OCI-M1 (cell line): ENCODE data around the gene KIZ.

ENCODE experiments used
- DNase-seq: peaks from one replicate; lab custom pipeline; 2025; lab: John Stamatoyannopoulos, UW

KIZ gene

DNA sequence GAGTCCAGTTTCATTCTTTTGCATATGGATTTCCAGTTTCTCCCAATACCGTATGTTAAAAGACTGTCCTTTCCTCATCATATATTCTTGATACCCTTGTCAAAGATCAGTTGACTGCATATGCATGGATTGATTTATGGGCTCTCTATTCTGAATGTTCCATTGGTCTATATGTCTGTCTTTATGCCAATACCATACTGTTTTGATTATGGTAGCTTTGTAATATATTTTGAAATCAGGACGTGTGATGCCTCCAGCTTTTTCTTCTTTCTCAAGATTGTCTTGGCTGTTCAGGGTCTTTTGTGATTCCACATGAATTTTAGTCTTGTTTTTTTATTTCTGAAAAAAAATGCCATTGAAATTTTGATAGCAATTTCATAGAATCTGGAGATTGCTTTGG, 51.9 kb downstream of the KIZ start:
- DNase-seq, result no peak

DNA sequence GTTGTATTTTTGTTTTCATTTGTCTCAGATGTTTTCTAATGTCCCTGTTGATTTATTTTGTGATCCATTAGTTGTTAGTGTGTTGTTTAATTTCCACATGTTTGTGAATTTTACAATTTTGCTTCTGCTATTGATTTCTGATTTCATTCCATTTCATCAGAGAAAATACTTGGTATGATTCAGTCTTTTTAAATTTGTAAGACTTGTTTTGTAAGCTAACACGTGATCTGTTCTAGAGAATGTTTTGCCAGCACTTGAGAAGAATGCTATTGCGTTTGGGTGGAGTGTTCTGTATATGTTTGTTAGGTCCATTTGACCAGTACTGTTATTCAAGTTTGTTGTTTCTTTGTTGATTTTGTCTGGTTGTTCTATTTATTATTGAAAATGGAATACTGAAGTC, 53.9 kb downstream of the KIZ start:
- DNase-seq, result no peak

DNA sequence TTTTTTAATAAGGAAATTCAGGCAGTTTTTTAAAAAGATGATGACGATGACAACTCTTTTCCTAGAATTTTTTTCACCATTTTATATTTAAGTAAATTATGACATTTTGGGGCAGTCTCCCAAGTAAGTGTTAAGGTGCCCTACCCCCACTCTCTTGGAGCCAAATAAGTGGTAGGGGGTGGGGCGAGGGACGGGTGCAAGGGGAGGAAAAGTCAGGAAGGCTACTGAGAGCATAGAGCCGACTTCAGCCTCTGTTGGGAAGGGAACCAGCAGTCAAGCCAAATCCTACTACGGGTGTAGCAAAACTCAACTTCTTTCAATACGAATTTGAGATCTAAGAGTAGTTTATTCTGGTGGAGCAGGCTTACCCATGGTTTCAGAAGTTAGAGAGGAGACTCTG, 54.4 kb downstream of the KIZ start:
- DNase-seq, result no peak

DNA sequence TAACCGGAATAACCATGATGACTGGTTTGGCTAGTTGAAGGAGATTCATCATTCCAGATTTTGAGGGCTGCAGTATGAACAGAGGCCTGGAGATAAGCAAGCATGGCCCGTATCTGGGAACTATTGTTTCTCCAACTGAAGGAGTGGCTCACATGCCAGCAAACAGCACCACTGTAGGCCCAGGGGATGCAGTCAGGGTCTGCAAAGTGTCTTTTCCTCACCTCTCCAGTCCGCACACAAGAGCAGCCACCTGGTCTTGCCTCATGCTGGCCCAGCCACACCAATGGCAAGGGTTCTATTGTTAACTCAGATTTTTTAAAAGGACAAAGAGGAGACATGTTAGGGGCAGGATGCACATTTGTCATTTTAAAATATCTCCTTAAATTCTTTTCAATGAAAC, 55.1 kb downstream of the KIZ start:
- no peak for DNase-seq

DNA sequence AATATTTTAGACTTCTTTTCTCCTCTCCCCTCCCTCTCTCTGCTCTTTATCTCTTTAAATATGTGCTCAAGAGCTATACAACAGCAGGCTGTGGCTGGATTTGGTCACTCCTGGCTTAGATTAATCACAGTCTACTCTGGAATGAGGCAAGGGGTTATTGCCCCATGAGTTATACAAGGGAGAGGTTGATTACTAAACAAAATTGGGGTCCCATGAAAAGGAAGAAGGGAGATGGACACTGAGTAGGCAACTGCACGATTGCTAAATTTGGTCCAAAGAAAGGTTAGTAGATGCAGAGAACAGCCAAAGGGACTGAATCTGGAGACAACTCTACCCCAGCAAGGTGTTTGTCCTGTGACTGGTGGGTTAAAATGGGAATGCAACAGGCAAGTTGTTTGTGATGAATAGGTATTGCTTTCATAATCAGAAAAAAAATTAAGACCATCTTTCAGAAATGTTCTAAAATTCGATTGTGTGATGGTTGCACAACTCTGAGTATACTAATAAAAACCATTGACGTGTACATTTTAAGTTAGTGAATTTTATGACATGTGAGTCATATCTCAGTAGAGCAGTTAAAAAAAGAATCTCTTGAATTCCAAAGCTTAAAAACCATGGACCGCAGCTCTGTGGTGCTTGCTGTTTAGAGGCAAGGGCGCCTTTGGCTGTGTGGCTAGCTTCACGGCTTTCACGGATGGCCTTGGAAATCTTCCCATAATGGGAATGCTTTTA, 57.1 kb downstream of the KIZ start:
- no peak for DNase-seq

DNA sequence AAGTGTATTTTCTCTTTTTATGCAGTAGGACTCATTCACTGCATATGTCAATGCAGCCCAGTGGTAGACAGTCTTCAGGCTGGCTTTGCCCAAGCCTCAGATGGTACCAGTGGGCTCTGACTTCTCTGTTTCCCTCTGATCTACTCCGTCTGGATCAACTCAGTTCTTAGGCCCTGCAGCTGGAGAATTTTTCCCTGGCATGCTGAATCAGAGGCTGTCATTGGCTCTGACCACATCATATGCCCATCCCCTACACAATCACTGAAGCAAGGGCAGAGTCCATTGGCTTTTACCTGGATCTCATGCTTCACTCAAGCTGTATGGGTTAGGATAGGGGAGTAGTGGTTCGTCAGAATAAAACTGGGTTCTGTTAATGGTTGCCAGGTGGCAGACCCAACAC, 57.8 kb downstream of the KIZ start:
- no peak for DNase-seq

DNA sequence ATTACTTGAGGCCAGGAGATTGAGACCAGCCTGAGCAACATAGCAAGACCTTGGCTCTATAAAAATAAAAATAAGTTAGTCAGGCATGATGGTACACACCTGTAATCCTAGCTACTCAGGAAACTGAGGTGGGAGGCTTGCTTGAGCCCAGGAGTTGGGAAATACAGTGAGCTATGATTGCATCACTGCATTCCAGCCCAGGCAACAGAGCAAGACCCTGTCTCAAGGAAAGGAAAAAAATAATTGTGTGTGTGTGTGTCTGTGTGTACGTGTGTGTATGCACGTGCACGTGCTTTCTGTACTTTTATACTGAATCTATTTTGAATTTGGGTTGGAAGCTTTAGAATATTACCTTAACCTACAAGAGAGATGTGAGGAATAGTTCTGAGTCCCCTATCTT, 58.9 kb downstream of the KIZ start:
- no peak for DNase-seq

DNA sequence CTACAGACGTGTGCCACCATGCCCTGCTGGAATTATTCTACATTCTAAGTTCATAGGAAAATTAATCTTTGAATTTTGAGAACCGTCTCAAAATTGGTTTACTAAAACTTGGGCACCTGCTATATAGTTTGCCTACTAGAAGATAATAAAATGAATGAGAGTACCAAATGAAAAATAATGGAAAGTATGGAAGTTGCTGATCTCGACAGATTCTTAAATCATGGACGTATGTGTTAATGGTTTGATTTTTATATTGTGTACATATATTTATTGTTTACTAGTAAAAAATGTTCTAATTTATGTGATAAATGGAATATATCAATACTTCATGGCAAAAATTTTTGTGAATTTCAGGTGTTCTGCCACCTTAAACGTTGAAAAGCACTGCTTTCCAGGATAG, 60.0 kb downstream of the KIZ start:
- DNase-seq, result no peak

DNA sequence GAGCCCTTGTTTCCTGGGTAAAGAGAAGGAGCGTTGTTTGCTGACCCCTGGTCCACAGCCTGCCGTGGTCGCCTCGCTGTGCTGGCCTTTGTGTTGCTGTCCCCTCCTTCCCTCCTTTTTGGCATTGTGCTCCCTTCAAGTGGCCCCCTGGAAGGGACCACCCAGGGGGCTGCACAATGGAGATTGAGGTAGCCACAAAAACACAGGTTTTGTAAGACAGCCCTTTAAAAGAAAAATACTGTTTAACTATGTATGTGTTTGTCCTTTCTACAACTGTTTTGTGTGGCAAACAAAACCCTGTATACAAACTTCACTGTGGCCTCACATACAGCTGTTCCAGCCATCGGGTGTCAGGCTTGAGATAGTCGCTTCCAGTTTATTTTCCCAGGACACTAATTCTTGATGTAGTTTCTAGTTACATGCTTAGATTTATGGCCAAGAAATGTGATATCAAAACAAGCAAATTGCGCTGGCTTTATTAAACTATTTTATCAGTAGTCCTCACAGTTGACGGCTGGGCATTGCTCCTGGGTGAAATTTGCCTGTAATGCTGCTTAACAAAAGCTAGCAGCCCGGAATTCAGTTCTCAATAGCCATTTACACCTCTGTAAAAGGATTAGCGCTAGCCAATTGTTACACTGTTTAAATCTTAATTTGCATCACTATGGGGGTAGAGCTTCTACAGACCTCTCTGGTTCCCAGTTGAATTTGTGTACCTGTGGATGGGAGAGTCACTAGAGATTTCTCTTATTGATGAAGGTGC, 64.1 kb downstream of the KIZ start:
- DNase-seq, result no peak

DNA sequence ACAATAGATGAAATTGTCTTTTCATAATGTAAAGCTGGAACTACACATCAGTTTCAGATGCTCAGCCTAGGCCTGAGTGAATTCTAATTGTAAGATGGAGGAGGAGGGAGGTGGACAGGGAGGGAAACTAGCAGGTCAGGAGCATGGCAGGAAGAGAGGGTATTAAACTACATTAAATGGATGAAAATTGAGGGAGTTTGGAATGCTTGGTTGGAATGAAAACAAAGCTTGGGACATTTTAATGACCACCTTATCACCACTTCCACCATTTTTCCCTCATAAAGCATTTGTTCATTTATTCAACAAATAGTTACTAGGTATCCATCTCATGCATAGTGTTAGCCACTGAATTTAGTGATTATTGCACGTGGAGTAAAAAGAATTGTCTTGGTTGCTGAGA, 65.0 kb downstream of the KIZ start:
- no peak for DNase-seq

DNA sequence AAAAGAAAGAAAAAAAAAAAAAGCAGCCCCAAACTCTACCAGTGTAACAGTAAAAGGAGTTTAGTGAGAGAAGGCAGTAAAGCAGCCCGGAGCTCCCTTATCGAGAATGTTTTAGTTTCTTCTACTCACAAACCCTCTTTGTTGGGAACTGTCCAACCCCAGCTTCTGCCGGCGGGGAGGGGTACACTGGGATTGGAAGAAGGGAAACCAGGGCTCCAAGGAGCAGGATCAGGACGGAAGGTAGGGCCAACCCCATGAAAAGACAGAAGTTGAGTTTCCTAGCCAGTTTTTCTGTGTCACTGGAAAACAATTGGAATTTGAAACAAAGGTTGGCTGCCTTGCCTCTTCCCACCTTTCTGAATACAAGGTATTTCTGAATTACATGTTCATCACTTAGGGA, 66.0 kb downstream of the KIZ start:
- no peak for DNase-seq

DNA sequence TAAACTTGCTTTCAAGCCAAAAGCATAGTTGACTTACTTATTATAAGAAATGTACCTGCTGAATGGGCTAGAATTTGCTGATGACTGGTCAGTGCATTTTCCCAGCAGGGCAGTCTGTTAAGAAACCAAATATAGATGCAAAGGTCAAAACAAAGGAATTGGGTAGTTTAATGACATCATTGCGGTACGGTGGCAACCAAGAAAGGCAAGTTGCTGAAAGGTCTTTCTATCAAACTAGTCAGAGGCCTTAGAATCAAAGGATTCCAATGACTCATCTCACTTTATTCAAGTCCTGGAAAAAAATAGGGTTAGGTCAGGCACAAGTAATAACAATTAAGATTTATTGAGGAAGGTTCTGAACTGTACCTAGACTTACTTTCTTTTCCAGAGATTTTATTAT, 76.4 kb downstream of the KIZ start:
- no peak for DNase-seq

DNA sequence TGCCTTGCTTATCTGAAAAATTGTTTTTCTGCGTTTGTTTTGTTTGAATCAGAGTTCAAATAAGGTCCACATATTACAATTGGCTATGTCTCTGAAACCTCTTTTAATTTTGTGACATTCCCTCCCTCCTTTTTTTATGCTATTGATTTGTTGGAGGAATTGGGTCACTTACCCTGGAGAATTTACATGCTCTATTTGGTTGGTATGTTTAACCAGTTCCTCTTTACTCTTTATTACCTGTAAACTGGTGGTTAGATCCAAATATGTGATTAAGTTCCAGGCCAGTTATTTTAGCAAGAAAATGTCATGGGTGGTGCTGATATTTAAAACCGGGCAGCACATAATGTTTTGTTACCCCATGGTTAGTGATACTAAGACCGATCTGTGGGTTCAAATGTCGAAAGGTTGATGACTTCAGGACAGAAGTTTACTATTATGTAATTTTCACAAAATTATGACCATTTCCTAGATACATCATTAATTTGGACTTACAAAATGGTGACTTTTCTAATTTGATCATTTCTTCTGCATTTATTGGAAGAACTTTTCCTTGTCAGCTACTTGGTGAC, 77.3 kb downstream of the KIZ start:
- no peak for DNase-seq

DNA sequence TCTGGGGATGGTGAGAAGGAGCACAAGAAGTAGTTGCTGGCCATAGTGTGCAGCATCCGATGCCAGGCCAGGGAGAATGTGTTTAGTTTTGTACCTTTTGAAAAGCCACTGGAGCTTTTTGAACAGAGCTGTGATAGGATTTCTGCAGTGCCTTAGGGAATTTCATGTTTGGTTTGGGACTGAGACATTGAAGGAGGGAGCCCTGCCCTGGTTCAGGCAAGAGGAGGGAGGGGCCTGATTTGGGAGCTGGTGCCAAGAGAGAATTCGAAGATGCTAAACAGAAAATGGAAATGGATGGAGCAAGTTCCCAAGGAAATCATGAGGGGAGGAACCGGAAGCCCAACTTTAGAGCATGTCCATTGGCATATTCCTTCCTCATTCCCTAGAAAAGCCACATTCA, 80.7 kb downstream of the KIZ start:
- DNase-seq, result no peak

DNA sequence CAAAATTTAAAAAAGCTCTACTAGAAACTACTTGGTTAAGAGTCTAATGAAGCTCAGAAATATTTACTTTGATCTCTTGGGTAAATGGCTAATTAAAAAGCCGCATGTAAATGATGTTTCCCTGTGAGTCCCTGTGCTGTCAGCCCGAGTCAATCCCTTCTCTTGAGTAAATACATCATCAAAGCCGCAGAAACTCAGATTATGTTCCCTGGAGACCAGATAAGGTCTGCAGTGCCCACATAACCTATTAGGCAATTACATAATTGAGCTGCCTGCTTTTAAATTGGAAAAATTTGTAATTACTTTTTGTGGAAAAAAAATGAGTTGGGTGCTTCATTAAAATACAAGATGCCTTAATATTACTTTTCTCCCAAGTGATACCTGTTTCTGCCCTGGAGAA, 83.1 kb downstream of the KIZ start:
- DNase-seq, result no peak

DNA sequence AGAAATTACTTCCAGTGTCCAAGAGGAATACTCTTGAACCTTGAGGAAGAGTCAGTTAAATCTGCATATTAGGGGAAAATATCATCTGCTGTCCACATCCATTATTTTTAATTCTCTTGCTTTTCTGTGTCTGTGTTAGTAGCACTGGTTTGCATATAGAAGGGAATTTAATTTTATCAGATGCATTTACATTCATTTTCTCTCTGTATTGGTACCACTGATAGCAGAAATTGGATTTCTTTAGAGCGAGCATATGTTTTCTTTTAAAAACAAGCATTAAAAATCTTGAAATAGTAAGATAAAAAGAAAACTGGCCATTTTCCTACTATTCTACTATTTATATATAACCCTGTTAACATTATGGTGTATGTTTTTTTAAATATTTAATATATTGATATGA, 83.8 kb downstream of the KIZ start:
- no peak for DNase-seq

DNA sequence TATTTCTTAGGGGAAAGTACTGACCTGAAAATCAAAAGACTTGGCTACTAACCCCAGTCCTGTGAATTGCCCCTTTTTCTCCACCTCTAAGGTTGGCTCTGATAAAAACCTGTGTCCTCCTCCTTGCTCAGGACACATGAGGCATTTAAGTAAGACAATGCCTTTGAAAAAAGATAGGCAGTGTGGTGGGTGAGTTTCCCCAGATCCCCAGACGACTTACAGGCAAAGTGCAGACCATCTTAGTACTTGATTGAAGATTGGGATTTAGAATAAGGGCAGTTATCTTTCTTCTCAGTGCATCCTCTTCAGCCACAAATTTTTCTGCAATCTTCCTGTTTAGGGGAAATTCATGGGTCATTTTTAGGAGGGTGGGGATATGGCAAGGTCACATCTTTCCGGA, 87.8 kb downstream of the KIZ start:
- no peak for DNase-seq

DNA sequence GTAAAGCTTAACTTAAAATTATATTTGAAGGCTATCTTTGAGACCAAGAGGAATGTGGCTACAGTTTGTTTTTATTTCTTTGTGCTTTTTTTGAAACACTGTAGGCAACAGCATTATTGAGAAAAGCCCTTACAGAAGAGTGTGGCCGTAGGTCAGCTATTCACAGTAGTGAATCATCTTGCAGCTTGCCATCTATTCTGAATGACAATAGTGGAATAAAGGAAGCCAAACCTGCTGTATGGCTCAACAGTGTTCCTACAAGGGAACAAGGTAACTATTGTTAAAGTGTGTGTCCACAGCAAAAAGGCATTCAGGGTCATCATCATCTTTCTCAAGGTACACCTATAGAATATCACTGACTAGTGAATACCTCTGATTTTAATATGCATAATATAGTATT, 88.5 kb downstream of the KIZ start:
- no peak for DNase-seq

DNA sequence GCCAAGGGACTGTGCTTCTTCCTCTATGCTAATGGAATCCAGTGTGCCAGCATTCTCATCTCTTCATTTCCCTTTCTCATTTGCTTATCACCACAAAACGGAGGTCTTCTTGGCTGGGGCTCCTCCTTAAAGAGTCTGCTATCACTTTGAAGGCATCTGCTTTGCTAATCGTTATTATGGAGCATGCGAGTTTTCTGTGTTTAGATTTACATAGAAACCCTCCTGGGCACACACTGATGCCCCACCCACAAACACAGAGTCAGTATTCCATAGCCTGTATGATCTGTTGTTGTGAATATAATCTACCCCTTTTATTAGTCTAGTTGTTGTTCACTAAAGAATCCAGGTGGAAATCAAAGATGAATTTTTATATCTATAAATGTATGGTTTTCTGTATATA, 93.8 kb downstream of the KIZ start:
- peak; percentile 19 for DNase-seq

DNA sequence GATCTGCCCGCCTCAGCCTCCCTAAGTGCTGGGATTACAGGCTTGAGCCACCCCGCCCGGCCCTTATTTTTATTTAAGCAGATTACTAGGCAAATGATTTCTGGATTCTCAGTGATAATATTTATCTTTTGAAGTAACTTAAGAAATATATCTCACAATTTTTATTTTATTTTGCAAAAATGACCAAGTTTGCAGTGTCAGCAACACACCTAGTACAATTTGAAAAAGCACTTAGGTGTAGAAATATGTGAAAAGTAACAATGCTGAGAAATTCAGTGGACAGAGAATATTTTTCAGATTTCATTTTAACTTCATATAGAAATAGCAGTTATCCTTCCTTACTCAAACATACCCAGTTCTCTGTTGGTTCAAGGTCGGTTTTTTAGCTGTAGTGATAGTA, 98.3 kb downstream of the KIZ start:
- DNase-seq, result no peak

DNA sequence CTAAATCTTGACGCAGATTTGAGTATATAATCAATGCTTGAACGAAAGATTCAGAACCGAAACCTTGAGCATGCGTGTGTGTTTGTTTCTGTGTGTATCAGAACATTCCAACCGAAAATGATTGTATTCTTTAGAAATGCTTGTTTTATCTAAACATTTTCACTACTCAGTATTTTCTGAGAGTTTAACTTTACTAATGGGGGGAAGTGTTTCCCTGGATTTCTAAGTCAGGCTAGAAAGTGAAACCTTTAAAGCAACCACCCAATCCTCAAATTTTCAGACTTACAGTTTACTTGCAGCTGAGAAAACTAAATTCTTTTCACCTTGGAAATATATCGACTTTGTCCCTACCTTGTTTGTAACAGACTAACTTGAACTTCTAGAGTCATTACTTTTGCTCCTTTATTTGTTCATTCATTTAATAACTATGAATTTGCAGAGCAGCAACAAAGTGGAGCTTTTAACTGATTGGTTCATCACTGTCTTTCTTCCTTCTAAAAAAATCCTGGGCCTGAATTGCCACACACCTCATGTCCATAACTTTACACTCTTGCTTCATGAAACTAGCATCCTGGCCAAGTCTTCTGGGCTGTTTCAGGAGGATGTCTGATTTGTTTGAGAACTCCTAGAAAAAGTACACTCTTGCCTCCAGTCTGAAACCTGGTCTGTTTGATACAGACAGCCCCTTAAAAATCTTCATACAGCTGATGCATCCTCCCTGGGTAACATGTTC, 99.5 kb downstream of the KIZ start:
- DNase-seq, result no peak

DNA sequence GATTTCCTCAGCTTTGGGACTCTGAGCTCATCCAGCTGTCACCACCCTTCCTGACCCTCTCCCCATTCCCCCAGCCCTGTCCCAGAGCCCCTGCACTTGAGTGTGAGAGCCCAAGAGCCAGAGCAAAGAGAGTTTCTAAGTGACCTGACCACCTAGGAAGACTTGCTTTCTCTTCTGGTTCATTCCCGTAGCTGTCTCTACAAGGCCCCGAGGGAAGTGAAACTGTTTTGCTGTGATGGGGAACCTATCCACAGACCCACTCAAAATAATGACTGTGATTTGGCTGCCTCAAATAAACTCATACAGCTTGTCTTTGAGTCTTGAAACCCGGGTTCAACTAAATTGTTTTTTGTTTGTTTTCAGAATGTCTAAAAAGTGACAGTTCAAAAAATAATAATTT, 102.6 kb downstream of the KIZ start:
- no peak for DNase-seq

DNA sequence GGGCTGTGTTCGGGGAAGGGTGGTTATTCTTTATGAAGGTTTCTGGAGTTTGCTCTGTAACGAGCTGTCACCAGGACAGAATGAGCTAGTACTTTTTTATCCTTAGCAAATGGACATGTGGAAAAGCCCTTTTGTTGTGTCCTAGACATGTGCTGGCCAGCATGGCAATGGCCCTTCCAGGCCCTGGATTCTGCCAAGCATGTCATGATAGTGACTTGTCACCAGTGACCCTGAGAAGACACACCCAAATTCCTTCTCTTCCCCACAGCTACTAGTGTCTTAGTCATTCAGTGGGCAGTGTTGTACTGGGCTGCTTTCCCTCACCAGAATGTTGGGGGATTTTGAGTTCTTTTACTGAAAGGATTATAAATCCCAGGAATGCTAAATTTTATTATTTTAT, 103.3 kb downstream of the KIZ start:
- DNase-seq, result no peak
